ENCODE measurements around the gene TPCN1.

The TPCN1 gene

GRCh38 chr12:113221181-113221996 lies at the start of gene TPCN1:
Gene TPCN1, plus strand, starts transcription at chr12:113221464. Its CDS starts 5,389 bp downstream, at chr12:113226853.
- in situ Hi-C loops (cut with MboI; ENCODE audit: low sequenced_read_pairs), result no loop called here

- in situ Hi-C loops (cut with MboI; ENCODE audit: low sequenced_read_pairs), result no loop called here
Observed at GRCh38 chr12:113171543-113171942, 49.7 kb upstream of the TPCN1 start.

- in situ Hi-C loops (cut with MboI; ENCODE audit: low sequenced_read_pairs), result no loop called here
Observed at GRCh38 chr12:113172185-113172584, 49.1 kb upstream of the TPCN1 start.

- in situ Hi-C loops (cut with MboI; ENCODE audit: low sequenced_read_pairs), result no loop called here
Observed at GRCh38 chr12:113173081-113173698, 48.1 kb upstream of the TPCN1 start.

GRCh38 chr12:113174461-113175384 lies 46.5 kb upstream of the TPCN1 start:
- in situ Hi-C loops (cut with MboI; ENCODE audit: low sequenced_read_pairs), result no loop called here

GRCh38 chr12:113179023-113179422 lies 42.2 kb upstream of the TPCN1 start:
- in situ Hi-C loops (cut with MboI; ENCODE audit: low sequenced_read_pairs), result no loop called here

- in situ Hi-C loops (cut with MboI; ENCODE audit: low sequenced_read_pairs), result no loop called here
Observed at GRCh38 chr12:113180333-113180732, 40.9 kb upstream of the TPCN1 start.

GRCh38 chr12:113181975-113182374 lies 39.3 kb upstream of the TPCN1 start:
- in situ Hi-C loops (cut with MboI; ENCODE audit: low sequenced_read_pairs), result no loop called here

- in situ Hi-C loops (cut with MboI; ENCODE audit: low sequenced_read_pairs), result no loop called here
Observed at GRCh38 chr12:113183030-113183589, 38.2 kb upstream of the TPCN1 start.

GRCh38 chr12:113184098-113184899 lies 37.0 kb upstream of the TPCN1 start:
- in situ Hi-C loops (cut with MboI; ENCODE audit: low sequenced_read_pairs), result no loop called here

GRCh38 chr12:113184900-113185179 lies 36.4 kb upstream of the TPCN1 start:
- in situ Hi-C loops (cut with MboI; ENCODE audit: low sequenced_read_pairs), result no loop called here

GRCh38 chr12:113185180-113186032 lies 35.9 kb upstream of the TPCN1 start, which contains the start of the genes DDX54 and RITA1:
Gene DDX54, minus strand, starts transcription at chr12:113185478. Its CDS starts 27 bp downstream, at chr12:113185451.
Gene RITA1, plus strand, starts transcription at chr12:113185721. Its CDS starts 1,026 bp downstream, at chr12:113186747.
- in situ Hi-C loops (cut with MboI; ENCODE audit: low sequenced_read_pairs), result no loop called here

GRCh38 chr12:113186033-113186365 lies 35.3 kb upstream of the TPCN1 start:
- in situ Hi-C loops (cut with MboI; ENCODE audit: low sequenced_read_pairs), result no loop called here

- in situ Hi-C loops (cut with MboI; ENCODE audit: low sequenced_read_pairs), result no loop called here
Observed at GRCh38 chr12:113186666-113187325, 34.5 kb upstream of the TPCN1 start.

- in situ Hi-C loops (cut with MboI; ENCODE audit: low sequenced_read_pairs), result no loop called here
Observed at GRCh38 chr12:113189361-113189760, 31.9 kb upstream of the TPCN1 start.

GRCh38 chr12:113190761-113191160 lies 30.5 kb upstream of the TPCN1 start:
- in situ Hi-C loops (cut with MboI; ENCODE audit: low sequenced_read_pairs), result loop anchor here (10.0 kb wide), 2 partner anchors 104 to 234 kb away; partner anchors contain the start of gene SDSL

- in situ Hi-C loops (cut with MboI; ENCODE audit: low sequenced_read_pairs), result loop anchor here (10.0 kb wide), 2 partner anchors 104 to 234 kb away; partner anchors contain the start of gene SDSL
Observed at GRCh38 chr12:113191227-113191626, 30.0 kb upstream of the TPCN1 start.

GRCh38 chr12:113194971-113195391 lies 26.3 kb upstream of the TPCN1 start:
- in situ Hi-C loops (cut with MboI; ENCODE audit: low sequenced_read_pairs), result loop anchor here (10.0 kb wide), 2 partner anchors 100 to 230 kb away; partner anchors contain the start of gene SDSL
